ENCODE measurements around the gene HS6ST3.

- TF ChIP-seq TAF1 (IDR thresholded peaks at IDR 0.05; ENCODE audit: borderline replicate concordance, low read depth, low read length): no peak
- TF ChIP-seq POLR2A (IDR thresholded peaks at IDR 0.05; ENCODE audit: low read depth, low read length): no peak
- no peak for TF ChIP-seq POLR2AphosphoS5 (IDR thresholded peaks at IDR 0.05; ENCODE audit: low read depth, low read length)
These were observed 746.8 kb downstream of the HS6ST3 start for GRCh38 chr13:96836733-96837132.

Data from GM12892 (cell line).